Heart right ventricle (tissue), 16 donors: Measurements from ENCODE around the gene TLR4. TPM values are rescaled to one million over a fixed set of nuclear protein-coding genes. Genes with fewer than 3 reads are reported as not detected.
A peak's percentile ranks its signal among the peaks of the same experiment; 100 is the strongest.

Source experiments
- ATAC-seq, 8 donors: fragments of 200-7000 bp; cut with Tn5 transposase; one replicate each; pipeline ENCODE4 v1.9.1; 2020; ENCODE audit warnings: mild to moderate bottlenecking in 8 of 8, moderate library complexity in 8 of 8, moderate number of reproducible peaks in 1 of 8
- DNase-seq, 2 donors: peaks; one replicate each; pipeline ENCODE4 v3.0.0-alpha.2; 2020
- H3K27ac ChIP-seq, 10 donors: fragments of 200-600 bp; sonication (generic) in 2 of 10; one replicate each; pipeline versions ENCODE4 v1.5.0 to v1.8.0; 2020 to 2022; ENCODE audit warnings: mild to moderate bottlenecking in 3 of 10
- H3K27me3 ChIP-seq, 7 donors: fragments of 200-600 bp; one replicate each; pipeline ENCODE4 v1.8.0; 2021 to 2022; ENCODE audit warnings: mild to moderate bottlenecking in 2 of 7
- H3K36me3 ChIP-seq, 9 donors: fragments of 200-600 bp; sonication (generic) in 1 of 9; one replicate each; pipeline versions ENCODE4 v1.5.0 to v1.8.0; 2020 to 2022; ENCODE audit warnings: mild to moderate bottlenecking in 2 of 9
- H3K4me1 ChIP-seq, 9 donors: fragments of 200-600 bp; sonication (generic) in 1 of 9; one replicate each; pipeline versions ENCODE4 v1.5.0 to v1.8.0; 2020 to 2022; ENCODE audit warnings: mild to moderate bottlenecking in 4 of 9
- H3K4me3 ChIP-seq, 10 donors: fragments of 200-600 bp; sonication (generic) in 2 of 10; one replicate each; pipeline versions ENCODE4 v1.5.0 to v1.8.0; 2020 to 2022; ENCODE audit warnings: mild to moderate bottlenecking in 7 of 10, moderate library complexity in 2 of 10
- H3K9me3 ChIP-seq, 11 donors: fragments of 200-600 bp in 10 of 11; sonication (generic) in 2 of 11; one replicate each; pipeline versions ENCODE4 v1.5.0 to v1.8.0; 2013 to 2022; ENCODE audit warnings: mild to moderate bottlenecking in 2 of 11, control low read depth in 1 of 11, moderate library complexity in 1 of 11
- WGBS, 2 donors: extraction: QIAGEN DNeasy Blood & Tissue Kit; methylation state at CpG; one replicate each; pipeline ENCODE4 v1.1.7; 2013; ENCODE audit warnings: inconsistent platforms in 1 of 2; 5-methylcytosine and 5-hydroxymethylcytosine counted together
- intact Hi-C, 10 donors: fragments of 100-400 bp; cut with DNase I; formaldehyde crosslinking; loops; one replicate each; pipeline versions ENCODE4 v1.11.1 to v1.14.2; 2022
- polyA plus RNA-seq, 2 donors: library from polyadenylated mRNA; stranded (reverse); fragments of 200-250 nt; gene quantifications; one replicate each; pipeline ENCODE4 v1.2.3, GENCODE V29; 2013
- total RNA-seq, 10 donors: library from RNA; stranded (reverse); fragmentation: NEBNext Ultra II Directional in 3 of 10; extraction: Animal tissue kit (Norgen Biotek cat#: 25700) in 3 of 10; gene quantifications; one replicate each; pipeline versions ENCODE4 v1.2.1 to v1.2.4, GENCODE V29; 2021 to 2023
- TF ChIP-seq, protein P1 (sequence below), 9 donors: fragments of 200-600 bp; sonication (generic) in 2 of 9; IDR thresholded peaks; one replicate each; pipeline versions ENCODE4 v1.5.0 to v1.8.0; 2021 to 2022; ENCODE audit warnings: antibody characterized with exemption in 9 of 9, mild to moderate bottlenecking in 5 of 9, moderate library complexity in 1 of 9
- donor health status: Arrhythmogenic right ventricular cardiomyopathy.
- donor health status: ischemic (EF 13 %, LVEDD 7.1; RV severe dilation, severe dysfunction).
- donor health status: healthy with polysubstance abuse.
- donor health status: DM: no; HTN: yes; CAD: no.
- donor health status: DM: no; HTN: no; CAD: no.
- donor health status: ischemic (EF 25% LVEDD 6.9; RV normal size, moderate dysfunction).
- donor health status: ischemic (EF 25% LVEDD 5.7; RV mildly dilated, moderate dysfunction).
- donor health status: healthy.
- donor health status: DM: yes; HTN: yes; CAD: no.
- donor health status: Ischemic cardiomyopathy.
- donor health status: ischemic (EF 35%, LVEDD 5.7; RV mildly dilated, moderate dysfunction).
- donor health status: nonischemic (EF 11% LVEDD 7.7; RV severe dilation, severe dysfunction).
- donor health status: DM: yes; HTN: yes; CAD: no.
- donor health status: PGD.
- donor health status: ischemic (EF 29% LVEDD 5.4; RV normal size, mild dysfunction).
- donor health status: nonischemic (EF 23%, LVEDD 6.1; RV moderate dilation, normal function).

TLR4 gene
- total and polyA plus RNA-seq, 12 donors = 2.3 to 24.7 (median 10.5) TPM

DNA sequence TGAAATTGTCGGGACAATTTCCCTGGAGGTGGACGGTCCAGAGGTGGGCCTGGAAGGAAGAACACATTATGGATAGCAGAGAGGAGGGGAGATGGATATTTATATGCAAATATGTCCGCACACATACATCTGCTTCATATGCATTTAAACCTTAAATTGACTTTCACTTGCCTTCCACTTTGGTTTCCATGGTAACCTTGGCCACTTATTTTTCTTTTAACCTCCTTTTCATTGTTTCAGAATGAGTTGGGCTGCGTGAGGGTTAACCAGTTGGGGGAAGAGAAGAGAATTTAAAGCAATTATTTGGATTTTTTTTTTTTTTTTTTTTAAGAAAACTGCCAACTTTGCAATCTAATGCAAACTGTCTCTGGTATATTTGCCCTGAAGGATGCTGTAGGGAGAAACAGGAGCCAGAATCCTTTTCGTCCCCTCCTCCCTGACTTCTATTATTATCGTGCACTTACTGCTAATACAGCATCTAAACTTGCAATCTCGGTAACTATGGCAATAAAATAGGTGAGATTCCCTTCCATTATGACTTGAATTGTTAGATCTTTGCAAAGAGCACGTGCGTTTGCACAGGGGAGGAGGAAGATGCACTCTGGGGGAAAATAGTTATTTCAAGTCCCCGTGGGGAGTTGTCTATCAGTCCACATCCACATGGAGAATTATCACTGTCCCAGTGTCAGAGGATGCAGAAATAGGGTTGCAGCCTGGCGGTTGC, 35.6 kb downstream of the TLR4 start:
- TF ChIP-seq, protein P1, sequence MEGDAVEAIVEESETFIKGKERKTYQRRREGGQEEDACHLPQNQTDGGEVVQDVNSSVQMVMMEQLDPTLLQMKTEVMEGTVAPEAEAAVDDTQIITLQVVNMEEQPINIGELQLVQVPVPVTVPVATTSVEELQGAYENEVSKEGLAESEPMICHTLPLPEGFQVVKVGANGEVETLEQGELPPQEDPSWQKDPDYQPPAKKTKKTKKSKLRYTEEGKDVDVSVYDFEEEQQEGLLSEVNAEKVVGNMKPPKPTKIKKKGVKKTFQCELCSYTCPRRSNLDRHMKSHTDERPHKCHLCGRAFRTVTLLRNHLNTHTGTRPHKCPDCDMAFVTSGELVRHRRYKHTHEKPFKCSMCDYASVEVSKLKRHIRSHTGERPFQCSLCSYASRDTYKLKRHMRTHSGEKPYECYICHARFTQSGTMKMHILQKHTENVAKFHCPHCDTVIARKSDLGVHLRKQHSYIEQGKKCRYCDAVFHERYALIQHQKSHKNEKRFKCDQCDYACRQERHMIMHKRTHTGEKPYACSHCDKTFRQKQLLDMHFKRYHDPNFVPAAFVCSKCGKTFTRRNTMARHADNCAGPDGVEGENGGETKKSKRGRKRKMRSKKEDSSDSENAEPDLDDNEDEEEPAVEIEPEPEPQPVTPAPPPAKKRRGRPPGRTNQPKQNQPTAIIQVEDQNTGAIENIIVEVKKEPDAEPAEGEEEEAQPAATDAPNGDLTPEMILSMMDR (IDR thresholded peaks at IDR 0.05) = no peak
- Histone ChIP-seq H3K27ac (no peak overlapping the region), H3K36me3 (no peaks in the 10 kb centered on the region), H3K4me3 (no peak overlapping the region), H3K9me3 (no peaks in the 10 kb centered on the region), H3K4me1 (peaks cover 0 to 4% (median 0%) of the 10 kb centered on the region in 9 donors), H3K27me3 (peaks cover 0 to 14% (median 0%) of the 10 kb centered on the region in 7 donors)
- ATAC-seq (no peak), DNase-seq (no peak)
- intact Hi-C loops = no loop called here
- WGBS, 2 donors = 80 to 85% methylated on average over 11 of the region's 11 CpGs

DNA sequence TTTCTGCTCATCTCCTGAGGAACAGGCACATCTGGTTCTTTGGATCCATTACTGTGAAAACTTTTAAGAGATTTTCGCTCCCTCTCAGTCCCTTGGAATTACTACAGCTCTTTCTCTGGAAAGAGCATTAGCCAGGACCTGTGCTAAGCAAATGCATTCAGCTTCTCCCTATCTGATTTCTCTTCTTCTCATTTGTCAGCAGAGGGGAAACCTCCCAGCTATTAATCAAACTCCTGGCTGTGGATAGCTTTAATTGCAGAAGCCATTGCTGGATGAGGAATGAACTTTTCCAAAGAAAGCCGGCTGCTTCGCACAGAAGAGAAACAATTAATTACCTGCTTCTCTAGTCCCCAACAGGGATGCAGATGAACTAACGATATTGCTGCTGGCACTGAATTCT, 37.9 kb downstream of the TLR4 start:
- ATAC-seq (peak in 1 of 8 donors; percentile 32), DNase-seq (no peak)
- no peak overlapping the region for H3K4me3 ChIP-seq
- no peak overlapping the region for H3K27ac ChIP-seq
- no peaks in the 10 kb centered on the region for H3K9me3 ChIP-seq
- intact Hi-C loops = no loop called here
- WGBS, 2 donors = 68 to 71% methylated on average over 4 of the region's 4 CpGs
- peaks cover 0 to 29% (median 9%) of the 10 kb centered on the region in 7 donors for H3K27me3 ChIP-seq
- no peaks in the 10 kb centered on the region for H3K36me3 ChIP-seq
- TF ChIP-seq, protein P1 (IDR thresholded peaks at IDR 0.05) = no peak
- peaks cover 0 to 15% (median 8%) of the 10 kb centered on the region in 9 donors for H3K4me1 ChIP-seq

DNA sequence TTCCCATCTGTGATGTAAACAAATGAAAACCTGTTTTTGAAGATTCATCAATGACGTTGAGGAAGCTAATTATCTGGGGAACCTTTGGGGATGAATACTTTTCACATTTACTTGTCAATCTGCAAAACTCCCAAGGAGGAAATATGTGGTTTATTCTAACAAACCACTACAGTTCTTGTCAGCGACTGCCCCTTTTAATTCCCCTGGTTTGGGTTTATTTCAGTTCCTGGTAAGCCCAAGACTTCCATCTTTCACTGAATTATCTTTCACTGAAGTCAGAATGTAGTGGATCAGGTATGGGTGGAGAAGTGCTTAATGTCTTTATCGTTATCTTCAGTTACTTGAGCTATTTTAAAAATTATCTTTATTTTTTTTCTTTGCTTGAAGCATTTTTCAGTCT, 40.2 kb downstream of the TLR4 start:
- ATAC-seq (no peak), DNase-seq (no peak)
- Histone ChIP-seq H3K9me3 (no peaks in the 10 kb centered on the region), H3K36me3 (no peaks in the 10 kb centered on the region), H3K4me1 (peaks cover 0 to 15% (median 8%) of the 10 kb centered on the region in 9 donors), H3K4me3 (peak overlapping the region in 8 of 10 donors; percentile 30 to 59 (median 52)), H3K27ac (no peak overlapping the region), H3K27me3 (peaks cover 0 to 29% (median 9%) of the 10 kb centered on the region in 7 donors)
- 68 to 69% methylated on average over 3 of the region's 3 CpGs for WGBS, 2 donors
- intact Hi-C loops = loop anchor here in 1 of 10 donors (2.0 kb wide), 1 partner anchor 40 kb away; the partner anchor contains the start of gene TLR4
- TF ChIP-seq, protein P1 (IDR thresholded peaks at IDR 0.05) = no peak

DNA sequence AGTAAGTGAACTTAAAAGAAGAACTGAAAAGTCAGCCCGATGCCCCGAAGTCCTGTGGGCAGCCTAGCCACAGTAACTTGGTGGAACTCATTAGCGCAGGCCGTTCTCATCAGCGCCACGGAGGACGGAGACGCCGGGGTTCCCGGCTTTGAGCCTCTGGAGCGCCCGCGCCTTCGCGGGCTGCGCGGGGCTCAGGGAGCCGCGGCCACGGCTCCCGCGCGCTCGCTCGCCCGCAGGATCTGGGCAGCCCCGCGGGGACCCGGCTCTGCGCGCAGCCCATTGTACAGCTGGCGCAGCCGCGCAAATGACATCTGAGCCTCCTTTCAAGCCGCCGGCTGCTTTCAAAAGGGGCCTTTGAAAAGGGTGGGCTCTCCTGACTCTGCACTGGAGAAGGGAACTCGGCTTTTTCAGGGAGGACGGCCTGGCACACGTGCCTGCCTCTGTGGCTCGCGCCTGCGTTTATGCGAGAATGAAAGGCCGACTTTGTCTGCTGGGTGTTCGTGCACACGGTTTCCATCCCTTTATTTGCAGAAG, 40.7 kb downstream of the TLR4 start:
- intact Hi-C loops = loop anchor here in 1 of 10 donors (2.0 kb wide), 1 partner anchor 40 kb away; the partner anchor contains the start of gene TLR4
- ATAC-seq (peak in 7 of 8 donors; percentile 59 to 73 (median 69)), DNase-seq (peak in 1 of 2 donors; percentile 17)
- WGBS, 2 donors = 3 to 5% methylated on average over 46 of the region's 46 CpGs
- H3K27ac ChIP-seq = peak overlapping the region in 3 of 10 donors; percentile 33 to 60 (median 51)
- peaks cover 0 to 15% (median 8%) of the 10 kb centered on the region in 9 donors for H3K4me1 ChIP-seq
- H3K4me3 ChIP-seq = peak overlapping the region in 9 of 10 donors; percentile 30 to 59 (median 49)
- H3K36me3 ChIP-seq = no peaks in the 10 kb centered on the region
- TF ChIP-seq, protein P1 (IDR thresholded peaks at IDR 0.05) = no peak
- no peaks in the 10 kb centered on the region for H3K9me3 ChIP-seq
- H3K27me3 ChIP-seq = peaks cover 0 to 29% (median 9%) of the 10 kb centered on the region in 7 donors
